ENCODE results near the gene SCUBE3.

SCUBE3 gene

GRCh38 chr6:35194390-35194789 lies 19.4 kb upstream of the SCUBE3 start:
- Histone ChIP-seq H3K4me1 (ENCODE audit: low read depth, poor library complexity, severe bottlenecking) (no peaks in the 10 kb centered on the region), H3K79me2 (ENCODE audit: insufficient read depth, low read depth) (no peaks in the 10 kb centered on the region), H2AFZ (ENCODE audit: low read depth) (no peak overlapping the region), H4K20me1 (ENCODE audit: insufficient read depth) (no peaks in the 10 kb centered on the region), H3K27me3 (ENCODE audit: insufficient read depth, low read depth) (no peaks in the 10 kb centered on the region), H3K4me2 (no peak overlapping the region), H3K9ac (no peak overlapping the region), H3K27ac (no peak overlapping the region), H3K36me3 (ENCODE audit: insufficient read depth) (no peaks in the 10 kb centered on the region), H3K4me3 (IDR thresholded peaks at IDR 0.05; ENCODE audit: insufficient read depth, low read depth, low read length) (no peak overlapping the region)
- TF ChIP-seq CTCF (conservative IDR thresholded peaks at IDR 0.05; ENCODE audit: low read depth, low read length) = no peak

DNA sequence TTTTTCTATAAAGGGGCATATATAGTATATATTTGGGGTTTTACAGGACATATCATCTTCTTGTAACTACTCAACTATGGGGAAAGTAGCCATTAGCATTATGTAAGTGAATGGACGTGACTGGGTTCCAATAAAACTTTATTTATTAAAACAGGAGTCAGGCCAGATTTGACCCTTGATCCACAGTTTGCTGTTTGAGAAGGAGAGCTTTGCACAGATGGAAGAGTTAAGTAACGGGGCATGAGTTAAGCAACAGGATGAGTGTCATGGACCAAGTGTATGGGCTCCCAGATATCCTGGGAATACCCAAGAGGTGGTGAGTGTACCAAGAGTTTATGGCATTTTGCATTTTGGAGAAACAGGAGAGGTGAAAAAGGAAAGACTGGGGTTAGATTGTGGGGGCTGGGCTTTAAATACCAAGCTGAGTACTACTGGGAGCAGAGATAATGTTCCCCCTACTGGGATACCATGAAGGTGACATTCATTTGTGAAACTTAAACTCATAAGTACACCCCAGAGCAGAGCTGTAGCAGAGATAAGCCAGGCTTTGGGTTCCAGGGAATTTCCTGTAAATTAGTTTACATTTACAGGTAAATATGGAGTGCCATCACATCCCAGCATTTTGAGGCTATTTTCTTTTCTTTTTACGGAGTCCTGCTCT lies 18.5 kb upstream of the SCUBE3 start:
- no peak overlapping the region for H3K4me3 ChIP-seq (IDR thresholded peaks at IDR 0.05; ENCODE audit: insufficient read depth, low read depth, low read length)
- no peaks in the 10 kb centered on the region for H3K27me3 ChIP-seq (ENCODE audit: insufficient read depth, low read depth)
- TF ChIP-seq CTCF (conservative IDR thresholded peaks at IDR 0.05; ENCODE audit: low read depth, low read length) = no peak
- H2AFZ ChIP-seq (ENCODE audit: low read depth) = no peak overlapping the region
- H4K20me1 ChIP-seq (ENCODE audit: insufficient read depth) = no peaks in the 10 kb centered on the region
- no peaks in the 10 kb centered on the region for H3K4me1 ChIP-seq (ENCODE audit: low read depth, poor library complexity, severe bottlenecking)
- no peak overlapping the region for H3K4me2 ChIP-seq
- no peaks in the 10 kb centered on the region for H3K36me3 ChIP-seq (ENCODE audit: insufficient read depth)
- no peak overlapping the region for H3K27ac ChIP-seq
- no peaks in the 10 kb centered on the region for H3K79me2 ChIP-seq (ENCODE audit: insufficient read depth, low read depth)
- no peak overlapping the region for H3K9ac ChIP-seq

GRCh38 chr6:35197196-35197595 lies 16.6 kb upstream of the SCUBE3 start:
- no peaks in the 10 kb centered on the region for H3K27me3 ChIP-seq (ENCODE audit: insufficient read depth, low read depth)
- no peaks in the 10 kb centered on the region for H3K4me1 ChIP-seq (ENCODE audit: low read depth, poor library complexity, severe bottlenecking)
- no peak overlapping the region for H3K4me2 ChIP-seq
- no peak for TF ChIP-seq CTCF (conservative IDR thresholded peaks at IDR 0.05; ENCODE audit: low read depth, low read length)
- no peak overlapping the region for H3K9ac ChIP-seq
- no peaks in the 10 kb centered on the region for H4K20me1 ChIP-seq (ENCODE audit: insufficient read depth)
- no peak overlapping the region for H3K4me3 ChIP-seq (IDR thresholded peaks at IDR 0.05; ENCODE audit: insufficient read depth, low read depth, low read length)
- H3K27ac ChIP-seq = no peak overlapping the region
- H2AFZ ChIP-seq (ENCODE audit: low read depth) = no peak overlapping the region
- H3K36me3 ChIP-seq (ENCODE audit: insufficient read depth) = no peaks in the 10 kb centered on the region
- H3K79me2 ChIP-seq (ENCODE audit: insufficient read depth, low read depth) = no peaks in the 10 kb centered on the region

DNA sequence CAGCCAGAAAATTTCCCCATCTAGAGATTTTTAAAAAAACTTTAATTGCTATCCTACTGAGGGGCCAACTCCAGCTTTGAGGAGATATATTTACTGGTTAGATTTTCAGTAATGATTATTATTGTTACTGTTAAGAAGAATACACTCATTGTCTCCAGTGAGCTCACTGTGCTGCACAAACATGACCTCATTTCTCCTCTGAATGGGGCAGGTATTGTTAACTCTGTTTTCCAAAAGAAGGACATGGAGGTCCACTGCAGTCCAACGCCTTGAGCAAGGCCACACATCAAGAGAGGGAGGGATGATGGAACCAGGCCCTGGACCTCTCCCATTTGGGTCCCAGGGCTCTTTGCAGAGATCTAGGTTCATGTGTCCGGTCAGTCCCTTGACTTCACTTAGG lies 13.9 kb upstream of the SCUBE3 start:
- H2AFZ ChIP-seq (ENCODE audit: low read depth) = no peak overlapping the region
- no peaks in the 10 kb centered on the region for H4K20me1 ChIP-seq (ENCODE audit: insufficient read depth)
- no peak overlapping the region for H3K9ac ChIP-seq
- TF ChIP-seq CTCF (conservative IDR thresholded peaks at IDR 0.05; ENCODE audit: low read depth, low read length) = no peak
- H3K4me1 ChIP-seq (ENCODE audit: low read depth, poor library complexity, severe bottlenecking) = no peaks in the 10 kb centered on the region
- no peaks in the 10 kb centered on the region for H3K36me3 ChIP-seq (ENCODE audit: insufficient read depth)
- H3K4me2 ChIP-seq = no peak overlapping the region
- H3K79me2 ChIP-seq (ENCODE audit: insufficient read depth, low read depth) = no peaks in the 10 kb centered on the region
- no peaks in the 10 kb centered on the region for H3K27me3 ChIP-seq (ENCODE audit: insufficient read depth, low read depth)
- H3K27ac ChIP-seq = no peak overlapping the region
- H3K4me3 ChIP-seq (IDR thresholded peaks at IDR 0.05; ENCODE audit: insufficient read depth, low read depth, low read length) = no peak overlapping the region

All from KMS-11 (cell line).